ENCODE results near the gene ADGRG3.

DNA sequence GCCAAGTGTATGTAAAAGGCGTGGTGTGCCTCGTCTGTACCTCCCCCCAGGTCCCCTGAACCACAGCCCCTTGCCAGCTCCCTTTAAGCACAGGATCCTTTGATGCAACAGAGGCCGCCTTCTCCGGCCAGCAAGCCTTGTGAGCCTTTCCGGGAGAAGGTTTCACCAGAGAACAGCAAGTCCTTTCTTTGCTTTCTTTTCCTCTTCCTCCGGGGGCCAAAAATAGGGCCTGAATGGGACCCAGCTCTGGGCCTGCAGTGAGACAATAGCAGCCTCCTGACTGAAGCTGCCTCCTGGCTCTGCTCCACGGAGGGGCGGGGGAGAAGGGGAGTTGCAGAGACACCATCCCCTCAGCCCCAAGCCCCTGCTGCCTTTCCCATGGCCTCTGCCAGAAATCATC is 30.7 kb upstream of the ADGRG3 start:
- TF ChIP-seq, protein P1, sequence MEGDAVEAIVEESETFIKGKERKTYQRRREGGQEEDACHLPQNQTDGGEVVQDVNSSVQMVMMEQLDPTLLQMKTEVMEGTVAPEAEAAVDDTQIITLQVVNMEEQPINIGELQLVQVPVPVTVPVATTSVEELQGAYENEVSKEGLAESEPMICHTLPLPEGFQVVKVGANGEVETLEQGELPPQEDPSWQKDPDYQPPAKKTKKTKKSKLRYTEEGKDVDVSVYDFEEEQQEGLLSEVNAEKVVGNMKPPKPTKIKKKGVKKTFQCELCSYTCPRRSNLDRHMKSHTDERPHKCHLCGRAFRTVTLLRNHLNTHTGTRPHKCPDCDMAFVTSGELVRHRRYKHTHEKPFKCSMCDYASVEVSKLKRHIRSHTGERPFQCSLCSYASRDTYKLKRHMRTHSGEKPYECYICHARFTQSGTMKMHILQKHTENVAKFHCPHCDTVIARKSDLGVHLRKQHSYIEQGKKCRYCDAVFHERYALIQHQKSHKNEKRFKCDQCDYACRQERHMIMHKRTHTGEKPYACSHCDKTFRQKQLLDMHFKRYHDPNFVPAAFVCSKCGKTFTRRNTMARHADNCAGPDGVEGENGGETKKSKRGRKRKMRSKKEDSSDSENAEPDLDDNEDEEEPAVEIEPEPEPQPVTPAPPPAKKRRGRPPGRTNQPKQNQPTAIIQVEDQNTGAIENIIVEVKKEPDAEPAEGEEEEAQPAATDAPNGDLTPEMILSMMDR (IDR thresholded peaks at IDR 0.05), result no peak
- no peak for TF ChIP-seq POLR2A (IDR thresholded peaks at IDR 0.05)

Measured in adrenal gland (tissue), 5 donors.